ENCODE measurements around the gene CAMK2N2.
"Not testable (repeated sequence)": the region's sequence is repeated elsewhere in the genome, so short reads cannot be mapped to it uniquely, and the experiment has no call there.

The CAMK2N2 gene

DNA sequence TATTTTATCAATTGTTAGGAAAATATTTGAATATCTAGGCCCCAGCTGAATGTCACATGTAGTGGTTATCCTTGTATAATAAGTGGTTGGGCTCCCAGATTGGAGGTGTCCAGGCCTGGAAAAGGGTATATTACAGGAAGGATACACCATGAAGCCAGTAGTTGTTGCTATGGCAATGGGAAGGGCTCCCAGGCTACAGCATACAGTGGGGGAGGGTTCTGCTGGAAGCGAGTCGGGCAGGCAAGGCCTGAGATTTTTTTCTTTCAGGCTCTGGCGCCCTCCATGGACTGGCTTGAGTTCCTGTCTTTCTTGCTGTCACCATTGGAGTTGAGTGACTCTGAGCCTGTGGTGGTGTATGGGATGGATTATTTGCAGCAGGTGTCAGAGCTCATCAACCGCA lies 23.3 kb upstream of the CAMK2N2 start:
- Mint-ChIP-seq H3K9me3 (no peaks in the 10 kb centered on the region), H3K36me3 (peaks cover 4% of the 10 kb centered on the region), H3K4me1 (no peaks in the 10 kb centered on the region), H3K27ac (no peak overlapping the region), H3K4me3 (no peak overlapping the region)
- no peak for DNase-seq (ENCODE audit: low spot score in 2 of 2)
- ATAC-seq = peak; percentile 55

DNA sequence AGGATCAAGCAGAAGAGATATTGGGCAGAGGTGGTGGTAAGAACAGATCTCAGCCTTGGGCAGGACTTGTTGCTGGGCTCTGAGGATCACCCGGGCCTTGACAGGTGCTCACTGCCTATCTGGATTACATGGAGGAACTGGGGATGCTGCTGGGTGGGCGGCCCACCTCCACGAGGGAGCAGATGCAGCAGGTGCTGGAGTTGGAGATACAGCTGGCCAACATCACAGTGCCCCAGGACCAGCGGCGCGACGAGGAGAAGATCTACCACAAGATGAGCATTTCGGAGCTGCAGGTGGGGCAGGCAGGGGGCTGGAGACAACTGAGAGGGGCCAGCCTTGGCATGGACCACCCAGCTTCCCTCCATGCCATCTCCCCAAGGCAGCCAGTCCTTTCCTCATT lies 22.3 kb upstream of the CAMK2N2 start:
- H3K4me1 Mint-ChIP-seq = no peaks in the 10 kb centered on the region
- H3K4me3 Mint-ChIP-seq = no peak overlapping the region
- DNase-seq (ENCODE audit: low spot score in 2 of 2) = no peak
- H3K9me3 Mint-ChIP-seq = no peaks in the 10 kb centered on the region
- H3K27ac Mint-ChIP-seq = no peak overlapping the region
- peaks cover 4% of the 10 kb centered on the region for H3K36me3 Mint-ChIP-seq
- ATAC-seq = no peak

DNA sequence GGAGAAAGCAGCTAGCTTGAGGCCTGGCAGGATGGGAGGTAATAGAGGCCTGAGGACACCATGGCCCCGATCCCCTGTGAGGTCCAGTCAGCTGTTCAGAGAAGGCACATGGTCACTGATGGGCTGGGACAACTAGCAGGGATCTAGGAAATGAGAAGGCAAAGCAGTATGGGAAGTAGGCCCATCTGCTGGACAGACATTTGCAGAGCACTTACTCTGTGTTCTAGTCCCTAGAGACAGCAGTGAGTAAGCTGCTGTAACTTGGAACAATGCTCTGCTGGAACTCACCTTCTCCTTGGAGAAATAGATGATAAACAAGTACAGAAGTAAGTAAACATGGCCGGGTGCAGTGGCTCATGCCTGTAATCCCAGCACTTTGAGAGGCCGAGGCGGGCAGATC lies 21.6 kb upstream of the CAMK2N2 start:
- Mint-ChIP-seq H3K4me3 (no peak overlapping the region), H3K9me3 (no peaks in the 10 kb centered on the region), H3K27ac (no peak overlapping the region), H3K4me1 (no peaks in the 10 kb centered on the region), H3K36me3 (peaks cover 4% of the 10 kb centered on the region)
- no peak for ATAC-seq
- no peak for DNase-seq (ENCODE audit: low spot score in 2 of 2)

DNA sequence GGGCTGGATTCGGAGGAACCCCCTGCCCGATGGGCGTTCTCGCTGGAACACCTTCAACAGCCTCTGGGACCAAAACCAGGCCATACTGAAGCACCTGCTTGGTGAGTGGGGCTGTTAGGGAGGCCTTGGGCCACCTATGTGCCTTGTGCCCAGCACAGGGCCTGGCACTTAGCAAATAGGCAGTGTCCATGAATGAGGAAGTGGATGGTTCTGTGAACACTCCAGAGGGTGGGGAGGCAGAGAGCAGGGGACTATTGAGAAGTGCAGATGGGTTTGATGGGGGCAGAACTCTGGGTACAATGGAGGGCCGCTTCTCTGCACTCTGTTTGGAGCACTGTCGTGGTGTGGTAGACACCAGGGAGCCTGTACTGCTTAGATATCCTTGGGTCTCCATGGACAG lies 16.0 kb upstream of the CAMK2N2 start:
- Mint-ChIP-seq H3K27ac (no peak overlapping the region), H3K36me3 (no peaks in the 10 kb centered on the region), H3K9me3 (no peaks in the 10 kb centered on the region), H3K4me1 (peaks cover 7% of the 10 kb centered on the region), H3K4me3 (no peak overlapping the region)
- DNase-seq (ENCODE audit: low spot score in 2 of 2) (no peak), ATAC-seq (no peak)

DNA sequence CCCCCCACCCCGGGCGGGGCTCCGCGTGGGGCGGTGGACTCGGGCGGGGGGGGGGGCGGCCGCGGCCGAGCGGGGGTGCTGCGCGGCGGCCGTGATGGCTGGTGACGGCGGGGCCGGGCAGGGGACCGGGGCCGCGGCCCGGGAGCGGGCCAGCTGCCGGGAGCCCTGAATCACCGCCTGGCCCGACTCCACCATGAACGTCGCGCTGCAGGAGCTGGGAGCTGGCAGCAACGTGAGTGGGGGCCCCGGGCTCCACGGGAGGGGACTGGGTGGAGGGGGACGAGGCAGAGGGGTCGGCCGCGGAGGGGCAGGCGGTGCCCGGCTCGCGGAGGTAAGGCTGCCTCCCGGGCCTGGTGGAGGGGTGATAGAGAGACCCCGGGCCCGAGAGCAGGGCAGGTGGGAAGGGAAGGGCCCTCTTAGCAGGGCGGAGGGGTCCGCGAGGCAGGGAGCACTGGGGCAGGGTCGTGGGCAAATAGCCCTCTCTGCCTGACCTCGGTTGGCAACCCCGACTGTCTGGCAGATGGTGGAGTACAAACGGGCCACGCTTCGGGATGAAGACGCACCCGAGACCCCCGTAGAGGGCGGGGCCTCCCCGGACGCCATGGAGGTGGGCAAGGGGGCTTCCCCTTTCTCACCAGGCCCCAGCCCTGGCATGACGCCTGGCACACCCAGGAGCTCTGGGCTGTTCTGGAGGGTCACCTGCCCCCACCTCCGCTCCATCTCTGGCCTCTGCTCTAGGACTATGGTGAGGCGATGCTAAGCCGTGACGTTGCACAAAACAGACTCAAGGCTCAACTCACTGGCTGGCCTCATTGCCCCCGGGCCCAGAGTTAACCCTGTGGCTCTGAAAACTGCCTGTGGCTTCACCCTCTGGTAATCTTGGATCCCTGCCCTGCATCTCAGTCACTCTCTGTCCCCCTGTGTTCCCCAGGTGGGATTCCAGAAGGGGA lies 14.9 kb upstream of the CAMK2N2 start, which contains the start of gene ECE2:
TSS of gene ECE2 (plus strand) at position 62 of the 950 bp plus-strand sequence. CDS start at position 194, 132 bp downstream.
- ATAC-seq = no peak
- no peak within 1 kb of the TSS for H3K27ac Mint-ChIP-seq
- H3K4me3 Mint-ChIP-seq = peak within 1 kb of the TSS; percentile 6
- no peak for DNase-seq (ENCODE audit: low spot score in 2 of 2)
- H3K4me1 Mint-ChIP-seq = peaks cover 7% of the 10 kb centered on the region
- no peaks in the 10 kb centered on the region for H3K9me3 Mint-ChIP-seq
- H3K36me3 Mint-ChIP-seq = no peaks in the 10 kb centered on the region

DNA sequence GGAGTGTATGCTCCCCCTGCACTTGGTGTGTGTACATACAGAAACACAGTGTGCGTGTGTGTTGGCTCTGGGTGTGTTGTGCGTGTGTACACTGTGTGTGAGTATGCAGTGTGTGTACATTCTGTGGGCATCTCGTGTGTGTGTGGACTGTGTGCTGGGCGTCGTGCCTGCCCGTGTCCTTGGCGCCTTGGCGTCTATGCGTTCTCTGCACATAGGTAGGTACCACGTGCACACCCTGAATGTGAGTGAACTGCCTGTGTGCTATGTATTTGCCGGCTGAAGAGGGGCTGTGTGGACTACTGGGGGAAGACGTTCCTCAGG lies 14.0 kb upstream of the CAMK2N2 start:
- peaks cover 7% of the 10 kb centered on the region for H3K4me1 Mint-ChIP-seq
- no peaks in the 10 kb centered on the region for H3K36me3 Mint-ChIP-seq
- H3K27ac Mint-ChIP-seq = no peak overlapping the region
- no peak for DNase-seq (ENCODE audit: low spot score in 2 of 2)
- H3K4me3 Mint-ChIP-seq = peak overlapping the region; percentile 6
- no peaks in the 10 kb centered on the region for H3K9me3 Mint-ChIP-seq
- ATAC-seq = no peak

DNA sequence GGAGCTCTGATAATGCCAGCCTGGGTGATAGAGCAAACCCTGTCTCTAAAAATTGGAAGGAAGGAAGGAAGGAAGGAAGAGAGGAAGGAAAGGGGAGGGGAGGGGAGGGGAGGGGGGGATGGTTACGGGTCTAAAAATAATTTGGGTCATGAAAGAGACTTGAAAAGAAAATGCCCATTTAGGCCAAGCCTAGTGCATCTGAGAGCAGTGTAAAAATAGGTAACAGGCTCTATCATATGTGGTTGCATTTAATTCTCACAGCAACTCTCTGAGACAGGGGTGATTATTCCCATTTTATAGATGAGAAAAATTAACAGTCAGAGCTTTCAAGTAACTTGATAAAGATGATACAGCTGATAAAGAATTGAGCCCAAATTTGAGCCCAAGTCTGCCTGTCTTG lies 10.9 kb upstream of the CAMK2N2 start:
- H3K9me3 Mint-ChIP-seq = no peaks in the 10 kb centered on the region
- DNase-seq (ENCODE audit: low spot score in 2 of 2) (no peak), ATAC-seq (no peak)
- H3K4me3 Mint-ChIP-seq = no peak overlapping the region
- no peak overlapping the region for H3K27ac Mint-ChIP-seq
- no peaks in the 10 kb centered on the region for H3K36me3 Mint-ChIP-seq
- H3K4me1 Mint-ChIP-seq = peaks cover 7% of the 10 kb centered on the region

DNA sequence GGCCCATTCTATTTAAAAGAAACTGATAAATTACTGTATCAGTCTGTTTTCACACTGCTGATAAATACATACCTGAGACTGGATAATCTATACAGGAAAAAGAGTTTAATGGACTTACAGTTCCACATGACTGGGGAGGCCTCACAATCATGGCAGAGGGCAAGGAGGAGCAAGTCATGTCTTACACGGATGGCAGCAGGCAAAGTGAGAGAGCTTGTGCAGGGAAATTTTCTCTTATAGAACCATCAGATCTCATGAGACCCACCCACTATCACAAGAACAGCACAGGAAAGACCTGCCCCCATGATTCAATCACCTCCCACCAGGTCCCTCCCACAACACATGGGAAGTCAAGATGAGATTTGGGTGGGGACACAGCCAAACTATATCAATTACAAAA lies 5.9 kb upstream of the CAMK2N2 start:
- H3K9me3 Mint-ChIP-seq; DNase-seq (ENCODE audit: low spot score in 2 of 2); H3K4me3 Mint-ChIP-seq; H3K27ac Mint-ChIP-seq; H3K4me1 Mint-ChIP-seq; ATAC-seq; H3K36me3 Mint-ChIP-seq: not testable (repeated sequence)

DNA sequence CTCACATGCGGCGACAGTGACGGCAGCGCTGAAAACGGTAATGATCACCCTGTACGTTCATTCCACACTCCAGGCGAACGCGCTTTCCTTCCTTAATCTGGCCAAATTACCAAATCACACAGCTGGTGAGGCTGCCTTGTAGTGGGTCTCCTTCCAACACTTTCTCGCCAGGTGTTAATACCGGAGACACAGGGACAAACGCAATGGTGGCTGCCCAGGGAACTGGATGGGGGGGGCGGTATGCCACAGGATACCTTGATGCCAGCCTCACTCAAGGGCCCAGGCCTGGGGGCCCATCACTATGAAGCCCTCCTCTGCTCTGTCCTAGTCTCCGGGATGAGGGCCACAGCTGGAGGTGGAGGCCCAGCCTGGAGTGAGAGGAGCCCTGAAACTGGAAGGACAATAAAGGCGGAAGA lies 1.4 kb upstream of the CAMK2N2 start:
- peak overlapping the region; percentile 64 for H3K27ac Mint-ChIP-seq
- peaks cover 16% of the 10 kb centered on the region for H3K36me3 Mint-ChIP-seq
- DNase-seq (ENCODE audit: low spot score in 2 of 2) (no peak), ATAC-seq (no peak)
- H3K4me3 Mint-ChIP-seq = peak overlapping the region; percentile 85
- H3K9me3 Mint-ChIP-seq = no peaks in the 10 kb centered on the region
- H3K4me1 Mint-ChIP-seq = peaks cover 29% of the 10 kb centered on the region

DNA sequence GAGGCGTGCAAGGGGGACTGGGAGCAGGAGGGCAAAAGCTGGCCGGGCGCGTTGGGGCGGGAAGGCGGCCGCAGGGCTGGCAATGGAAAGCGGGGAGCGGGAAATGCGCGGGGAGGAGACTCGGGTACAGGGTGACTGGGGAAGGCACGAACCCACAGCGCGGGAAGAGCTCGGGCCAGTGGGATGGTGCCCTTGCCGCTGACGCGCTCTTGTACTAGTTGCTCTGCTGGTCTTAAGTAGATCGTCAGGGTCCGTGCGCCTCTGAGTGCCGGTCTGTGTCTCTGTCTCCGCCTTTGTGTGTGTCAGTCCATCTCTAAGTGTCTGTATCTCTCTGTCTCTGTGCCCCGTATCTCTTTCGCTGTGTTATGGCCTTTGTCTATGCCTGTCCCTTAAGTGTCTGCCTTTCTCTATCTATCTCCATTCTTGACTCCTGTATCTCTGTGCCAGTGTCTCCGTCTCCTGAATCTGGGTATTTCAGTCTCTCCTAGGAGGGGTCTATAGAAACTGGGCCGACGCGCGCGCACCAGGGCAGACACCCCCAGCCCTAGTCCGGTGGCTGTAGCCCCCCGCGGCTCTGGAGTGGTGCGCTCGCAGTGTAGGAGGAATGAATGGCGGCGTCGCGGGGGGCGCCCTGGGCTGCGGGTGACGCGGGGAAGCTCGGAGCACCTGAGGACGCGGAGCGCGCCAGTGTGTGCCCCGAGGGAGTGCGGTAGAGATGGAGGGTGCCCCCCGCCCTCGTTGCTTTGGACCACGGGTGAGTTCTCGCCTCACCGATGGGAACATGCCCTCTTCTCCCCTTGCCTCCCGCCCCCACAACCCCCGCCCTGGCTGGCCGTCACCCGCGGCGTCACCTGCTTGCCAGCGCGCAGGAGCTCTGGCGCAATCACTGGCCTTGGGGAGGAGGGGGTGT lies 756 bp upstream of the CAMK2N2 start:
- Mint-ChIP-seq H3K27ac (peak overlapping the region; percentile 64), H3K4me1 (peaks cover 29% of the 10 kb centered on the region), H3K36me3 (peaks cover 16% of the 10 kb centered on the region), H3K9me3 (no peaks in the 10 kb centered on the region), H3K4me3 (peak overlapping the region; percentile 85)
- peak in 1 of 2 donors; percentile 16 for DNase-seq (ENCODE audit: low spot score in 2 of 2)
- ATAC-seq = peak; percentile 47

DNA sequence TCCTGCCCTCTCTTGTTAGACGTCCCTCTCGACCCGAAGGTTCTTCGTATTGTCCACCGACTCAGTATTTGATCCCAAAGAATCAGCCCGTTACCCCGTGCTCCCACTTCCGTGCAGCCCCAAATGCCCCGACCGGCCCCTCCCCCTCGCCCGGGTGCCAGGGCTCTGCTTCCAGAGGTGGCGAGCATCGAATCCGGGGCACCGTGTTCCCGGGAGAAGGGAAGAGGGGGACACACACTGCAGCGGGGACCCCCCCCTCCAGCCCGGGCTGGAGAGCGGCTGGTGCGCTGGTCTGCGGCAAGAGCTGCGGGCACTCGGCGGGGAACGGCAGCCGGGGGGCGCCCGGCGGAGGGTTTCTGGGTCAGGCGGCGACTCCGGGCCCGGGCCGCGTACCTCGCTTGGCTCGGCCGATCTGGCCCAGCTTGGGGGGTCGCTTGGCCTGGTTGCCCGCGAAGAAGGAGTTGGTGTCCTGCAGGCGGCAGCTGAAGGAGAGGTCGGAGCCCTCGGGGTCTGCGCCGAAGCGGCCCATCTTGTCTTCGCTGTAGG lies 556 bp downstream of the CAMK2N2 start:
- Mint-ChIP-seq H3K27ac (peak overlapping the region; percentile 84), H3K36me3 (peaks cover 16% of the 10 kb centered on the region), H3K4me1 (peaks cover 30% of the 10 kb centered on the region), H3K4me3 (peak overlapping the region; percentile 85), H3K9me3 (no peaks in the 10 kb centered on the region)
- DNase-seq (ENCODE audit: low spot score in 2 of 2) (peak in 1 of 2 donors; percentile 66), ATAC-seq (no peak)

DNA sequence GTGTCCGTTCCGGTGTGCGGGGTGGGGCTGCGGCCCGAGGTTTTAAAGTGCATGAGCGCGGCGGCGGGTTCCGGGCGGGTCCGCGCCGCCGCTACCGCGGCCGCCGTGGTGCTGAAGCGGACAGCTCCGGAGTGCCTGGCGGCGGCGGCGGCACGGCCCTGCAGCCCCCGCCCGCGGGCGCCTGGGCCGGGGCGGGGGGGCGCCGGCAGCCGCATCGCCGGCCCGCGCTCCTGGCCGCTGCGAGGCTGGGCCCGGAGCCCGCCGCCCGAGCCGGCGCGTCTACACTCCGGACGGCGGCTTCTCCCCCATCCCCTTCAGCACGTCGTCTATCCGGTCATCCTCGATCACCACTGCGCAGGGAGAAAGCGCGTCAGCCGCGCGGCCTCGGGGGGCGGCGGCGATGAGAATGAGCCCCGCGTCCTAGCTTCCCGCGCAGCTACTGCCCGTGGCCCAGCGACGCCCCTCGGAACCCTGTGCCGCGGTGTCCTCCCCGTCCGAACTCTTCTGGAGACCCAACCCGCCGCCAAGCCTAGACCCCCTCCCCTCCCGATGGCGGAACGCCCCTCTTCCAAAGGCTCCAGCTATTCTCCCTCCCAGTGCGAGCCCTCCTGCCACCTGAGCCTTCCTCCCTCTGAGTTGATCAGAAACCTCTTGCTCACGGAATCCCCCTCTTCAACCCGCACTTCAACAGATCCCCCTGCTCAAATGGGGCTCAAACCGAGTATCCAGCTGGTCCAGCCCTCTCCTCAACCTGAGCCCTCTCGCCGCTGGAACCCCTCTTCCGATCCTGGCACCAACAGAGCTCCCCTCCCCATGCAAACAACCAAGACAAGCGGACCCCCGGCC lies 1.3 kb downstream of the CAMK2N2 start:
- peak overlapping the region; percentile 84 for H3K27ac Mint-ChIP-seq
- peak; percentile 49 for ATAC-seq

DNA sequence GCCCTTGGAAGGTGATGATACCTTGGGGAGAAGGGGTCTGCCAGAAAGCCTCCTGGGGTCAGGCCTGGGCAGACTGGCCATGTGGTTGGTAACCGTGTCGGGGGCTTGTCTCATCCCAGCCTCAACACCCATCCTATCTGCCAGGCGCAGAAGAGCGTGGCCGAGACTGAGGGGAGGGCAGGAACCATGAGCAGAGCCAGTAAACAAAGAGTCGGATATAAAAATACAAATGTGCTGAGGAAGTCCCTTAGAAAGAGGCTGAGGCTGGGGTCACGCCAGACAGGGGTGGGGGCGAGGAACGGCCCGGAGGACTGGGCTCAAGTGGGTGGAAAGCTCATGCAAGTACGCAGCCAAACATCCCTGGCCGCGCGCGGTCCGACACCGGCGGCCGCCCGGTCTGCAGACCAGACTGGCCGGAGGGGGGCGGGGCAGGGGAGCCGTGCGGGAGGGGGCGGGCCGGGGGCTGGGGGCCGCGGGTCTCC lies 1.9 kb downstream of the CAMK2N2 start:
- no peaks in the 10 kb centered on the region for H3K9me3 Mint-ChIP-seq
- no peak overlapping the region for H3K27ac Mint-ChIP-seq
- no peak for DNase-seq (ENCODE audit: low spot score in 2 of 2)
- H3K36me3 Mint-ChIP-seq = peaks cover 16% of the 10 kb centered on the region
- H3K4me3 Mint-ChIP-seq = peak overlapping the region; percentile 85
- ATAC-seq = no peak
- peaks cover 36% of the 10 kb centered on the region for H3K4me1 Mint-ChIP-seq

More for the DNA sequence above, 1.3 kb downstream of the CAMK2N2 start:
- H3K36me3 Mint-ChIP-seq = peaks cover 16% of the 10 kb centered on the region
- H3K4me1 Mint-ChIP-seq = peaks cover 36% of the 10 kb centered on the region
- H3K9me3 Mint-ChIP-seq = no peaks in the 10 kb centered on the region
- H3K4me3 Mint-ChIP-seq = peak overlapping the region; percentile 85
- DNase-seq (ENCODE audit: low spot score in 2 of 2) = peak; percentile 30 to 70

DNA sequence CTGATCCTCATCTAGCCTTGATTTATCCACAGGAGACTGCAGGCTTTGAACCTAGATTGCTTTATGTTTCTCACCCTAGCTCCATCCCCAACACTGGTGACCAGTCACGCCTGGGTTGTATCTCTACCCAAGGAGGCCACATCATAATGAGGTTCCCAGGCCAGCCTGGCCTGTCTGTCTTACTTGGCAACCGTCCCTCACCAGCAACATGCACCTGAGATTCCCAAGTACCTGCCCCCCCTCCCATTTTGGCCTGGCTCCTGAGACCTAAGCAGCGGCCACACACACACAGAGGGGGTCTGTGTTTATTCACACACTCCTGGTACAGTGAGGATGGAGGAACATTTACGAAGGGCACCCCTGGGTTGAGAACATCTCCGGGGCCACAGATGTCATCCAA lies 2.4 kb downstream of the CAMK2N2 start:
- DNase-seq (ENCODE audit: low spot score in 2 of 2) = no peak
- no peak overlapping the region for H3K27ac Mint-ChIP-seq
- H3K36me3 Mint-ChIP-seq = peaks cover 20% of the 10 kb centered on the region
- H3K9me3 Mint-ChIP-seq = no peaks in the 10 kb centered on the region
- peaks cover 36% of the 10 kb centered on the region for H3K4me1 Mint-ChIP-seq
- ATAC-seq = no peak
- H3K4me3 Mint-ChIP-seq = peak overlapping the region; percentile 85

All from stimulated activated effector memory CD8-positive, alpha-beta T cell treated with anti-CD3 and anti-CD28 coated beads, Interleukin-12 subunit alpha, Interleukin-12 subunit beta, amount 100 ng/mL, for 72 hours (primary cell).